ENCODE data around the gene PDE9A. TPM values are rescaled to one million over a fixed set of nuclear protein-coding genes. Genes with fewer than 3 reads are reported as not detected.
A peak's percentile ranks its signal among the peaks of the same experiment; 100 is the strongest.

PDE9A gene
- total and polyA plus RNA-seq, 4 donors, result 2.6 to 16.2 (median 7.8) TPM

DNA sequence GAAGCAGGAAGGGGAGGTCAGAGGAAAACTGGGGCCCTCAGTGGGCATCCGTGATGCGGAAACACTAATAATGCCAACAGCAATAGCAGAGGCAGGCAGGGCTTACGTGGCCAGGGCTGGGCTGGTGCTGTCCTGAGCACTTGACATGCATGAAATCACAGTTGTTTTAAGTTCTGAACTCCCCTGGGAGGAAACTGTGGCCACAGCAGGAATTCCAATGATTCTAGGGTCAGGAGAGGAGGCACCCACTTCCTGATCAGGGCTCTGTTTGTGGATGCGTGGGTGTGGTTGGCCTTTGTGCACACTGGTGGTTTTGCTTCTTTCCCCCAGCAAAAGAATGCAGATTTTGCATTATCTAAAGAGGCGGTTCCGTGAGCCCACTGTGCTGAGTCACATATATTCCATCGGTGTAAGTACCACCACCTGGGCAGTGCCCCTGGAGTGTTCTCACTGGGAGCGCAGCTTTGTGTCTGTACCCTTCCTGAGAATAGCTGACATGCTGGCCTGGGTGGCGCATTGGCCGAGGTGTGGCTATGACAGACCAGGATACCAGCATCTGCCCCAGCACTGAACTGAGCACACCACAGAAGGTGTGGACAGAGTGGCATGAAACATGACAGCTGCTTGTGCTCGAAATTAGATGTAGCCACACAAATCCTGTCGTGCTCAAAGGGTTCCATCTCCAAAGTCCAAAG lies 71.0 kb downstream of the PDE9A start:
- 61% methylated on average over 12 of the region's 12 CpGs for WGBS, 2 donors

DNA sequence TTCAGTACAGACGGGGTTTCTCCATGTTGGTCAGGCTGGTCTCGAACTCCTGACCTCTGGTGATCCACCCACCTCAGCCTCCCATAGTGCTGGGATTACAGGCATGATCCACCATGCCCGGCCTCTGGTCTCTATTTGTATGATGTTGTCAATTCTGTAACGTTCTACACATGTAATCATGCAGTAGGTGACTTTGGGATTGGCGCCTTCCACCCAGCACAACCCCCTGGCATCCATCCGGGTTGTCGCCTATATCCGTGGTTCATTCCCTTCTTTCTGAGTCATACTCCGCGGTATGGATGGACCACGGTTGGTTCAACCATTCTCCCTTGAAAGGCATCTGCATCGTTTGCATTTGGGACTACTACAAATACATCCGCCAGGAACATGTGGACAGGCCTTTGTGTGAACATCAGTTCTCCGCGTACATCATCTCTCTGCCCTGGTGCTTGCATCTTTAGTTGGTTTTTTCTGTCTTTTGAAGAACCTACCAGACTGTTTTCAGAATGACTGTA lies 72.1 kb downstream of the PDE9A start:
- Histone ChIP-seq H3K9me3 (ENCODE audit: control insufficient read depth, low read length) (no peaks in the 10 kb centered on the region), H3K27me3 (ENCODE audit: control insufficient read depth in 1 of 2, insufficient read depth in 2 of 2, low read length in 1 of 2) (no peaks in the 10 kb centered on the region), H3K27ac (ENCODE audit: low read depth in 1 of 2, low read length in 2 of 2) (no peak overlapping the region), H3K36me3 (ENCODE audit: control insufficient read depth in 1 of 2, insufficient read depth in 2 of 2, low read length in 1 of 2) (no peaks in the 10 kb centered on the region), H3K4me1 (ENCODE audit: control insufficient read depth in 1 of 2, insufficient read depth in 2 of 2, low read length in 2 of 2) (no peaks in the 10 kb centered on the region), H3K4me3 (ENCODE audit: low read length in 2 of 2) (no peak overlapping the region)
- DNase-seq (no peak), ATAC-seq (ENCODE audit: low FRiP score) (no peak)
- intact Hi-C loops (cut with DNase I), result no loop called here
- WGBS, 2 donors, result 95 to 97% methylated on average over 15 of the region's 15 CpGs

More for the DNA sequence above, 71.0 kb downstream of the PDE9A start:
- Histone ChIP-seq H3K9me3 (ENCODE audit: control insufficient read depth, low read length) (no peaks in the 10 kb centered on the region), H3K4me3 (ENCODE audit: low read length in 2 of 2) (no peak overlapping the region), H3K4me1 (ENCODE audit: control insufficient read depth in 1 of 2, insufficient read depth in 2 of 2, low read length in 2 of 2) (no peaks in the 10 kb centered on the region), H3K27ac (ENCODE audit: low read depth in 1 of 2, low read length in 2 of 2) (no peak overlapping the region), H3K36me3 (ENCODE audit: control insufficient read depth in 1 of 2, insufficient read depth in 2 of 2, low read length in 1 of 2) (no peaks in the 10 kb centered on the region), H3K27me3 (ENCODE audit: control insufficient read depth in 1 of 2, insufficient read depth in 2 of 2, low read length in 1 of 2) (no peaks in the 10 kb centered on the region)
- ATAC-seq (ENCODE audit: low FRiP score), result peak; percentile 53
- intact Hi-C loops (cut with DNase I), result no loop called here
- DNase-seq, result no peak

DNA sequence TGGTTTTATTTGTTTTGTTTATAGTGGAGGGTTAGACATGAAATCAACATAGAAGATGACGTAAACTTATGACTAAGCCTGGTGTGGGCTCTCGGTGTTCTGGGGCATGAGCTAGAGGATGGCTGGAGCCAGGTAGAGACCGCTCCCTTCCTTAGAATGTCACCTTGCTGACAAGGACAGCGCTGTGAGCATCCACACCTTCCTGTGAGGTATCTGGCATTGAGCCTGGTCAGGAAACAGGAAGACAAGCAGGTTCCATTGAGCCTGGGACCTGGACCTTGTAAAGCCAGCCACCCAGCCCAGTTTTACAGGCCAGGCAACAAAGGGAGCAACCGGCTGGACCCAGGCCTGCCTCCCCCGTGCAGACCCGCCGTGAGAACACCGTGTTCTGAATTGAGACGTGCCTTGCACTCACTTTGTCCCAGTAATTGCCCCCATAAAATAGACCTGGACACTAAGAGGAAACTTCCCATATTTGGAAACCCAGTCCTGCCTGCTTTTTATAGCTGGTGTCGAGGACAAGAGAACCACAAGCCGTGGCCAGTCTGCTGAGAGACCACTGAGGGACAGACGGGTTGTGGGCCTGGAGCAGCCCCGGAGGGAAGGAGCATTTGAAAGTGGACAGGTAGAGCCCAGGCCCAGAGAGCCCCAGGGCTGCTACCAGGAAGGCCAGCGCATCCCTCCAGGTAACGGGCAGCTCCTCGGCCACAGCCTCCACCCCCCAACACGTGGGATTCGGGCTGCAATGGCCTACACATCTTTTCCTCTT lies 78.0 kb downstream of the PDE9A start:
- no peaks in the 10 kb centered on the region for H3K36me3 ChIP-seq (ENCODE audit: control insufficient read depth in 1 of 2, insufficient read depth in 2 of 2, low read length in 1 of 2)
- H3K4me3 ChIP-seq (ENCODE audit: low read length in 2 of 2), result no peak overlapping the region
- no peak overlapping the region for H3K27ac ChIP-seq (ENCODE audit: low read depth in 1 of 2, low read length in 2 of 2)
- no peak for ATAC-seq (ENCODE audit: low FRiP score)
- 87 to 93% methylated on average over 19 of the region's 19 CpGs for WGBS, 2 donors
- no peak for DNase-seq
- H3K27me3 ChIP-seq (ENCODE audit: control insufficient read depth in 1 of 2, insufficient read depth in 2 of 2, low read length in 1 of 2), result no peaks in the 10 kb centered on the region
- intact Hi-C loops (cut with DNase I), result no loop called here
- H3K4me1 ChIP-seq (ENCODE audit: control insufficient read depth in 1 of 2, insufficient read depth in 2 of 2, low read length in 2 of 2), result no peaks in the 10 kb centered on the region
- no peaks in the 10 kb centered on the region for H3K9me3 ChIP-seq (ENCODE audit: control insufficient read depth, low read length)

DNA sequence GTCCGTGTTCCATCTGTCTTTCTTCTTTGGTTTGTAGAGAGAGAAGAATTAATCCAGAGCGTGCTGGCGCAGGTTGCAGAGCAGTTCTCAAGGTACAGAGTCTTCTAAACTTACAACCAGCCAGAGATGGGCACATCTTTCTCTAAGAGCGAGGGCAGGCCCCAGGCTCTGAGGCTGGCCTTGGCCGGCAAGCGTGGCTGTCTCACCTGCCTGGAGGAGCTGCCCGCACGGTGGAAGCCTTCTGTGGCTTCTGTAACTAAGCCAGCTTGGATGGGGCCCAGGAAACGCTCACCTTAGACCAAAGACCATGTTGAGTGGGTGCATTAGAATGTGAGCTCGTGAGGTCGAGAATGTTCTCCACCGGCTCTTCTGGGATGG lies 78.6 kb downstream of the PDE9A start:
- intact Hi-C loops (cut with DNase I), result no loop called here
- no peaks in the 10 kb centered on the region for H3K36me3 ChIP-seq (ENCODE audit: control insufficient read depth in 1 of 2, insufficient read depth in 2 of 2, low read length in 1 of 2)

DNA sequence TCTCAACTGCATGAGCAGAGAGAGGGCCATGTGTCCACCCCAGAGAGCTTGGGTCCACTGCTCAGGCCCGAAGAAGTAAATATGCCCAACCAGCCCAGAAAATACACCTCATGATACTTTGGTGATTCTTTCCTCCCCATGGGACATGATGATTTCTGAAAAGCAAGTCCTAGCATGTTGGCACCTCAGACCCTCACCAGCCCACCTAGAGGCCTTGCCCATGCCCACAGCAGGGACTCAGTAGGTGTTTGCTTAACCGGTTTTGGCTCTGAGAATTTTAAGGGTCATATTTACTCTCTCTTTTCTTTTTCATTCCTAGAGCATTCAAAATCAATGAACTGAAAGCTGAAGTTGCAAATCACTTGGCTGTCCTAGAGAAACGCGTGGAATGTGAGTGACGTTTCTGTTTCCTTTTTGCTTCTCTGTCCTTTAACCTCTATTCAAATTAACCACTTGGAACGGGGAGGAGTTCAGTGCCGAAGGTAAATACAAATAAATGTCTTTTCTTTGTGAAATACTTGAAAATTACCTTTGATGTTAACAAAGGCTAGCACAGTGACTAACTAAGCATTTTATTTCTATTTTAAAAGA lies 79.7 kb downstream of the PDE9A start:
- Histone ChIP-seq H3K4me1 (ENCODE audit: control insufficient read depth in 1 of 2, insufficient read depth in 2 of 2, low read length in 2 of 2) (no peaks in the 10 kb centered on the region), H3K4me3 (ENCODE audit: low read length in 2 of 2) (no peak overlapping the region), H3K36me3 (ENCODE audit: control insufficient read depth in 1 of 2, insufficient read depth in 2 of 2, low read length in 1 of 2) (no peaks in the 10 kb centered on the region), H3K9me3 (ENCODE audit: control insufficient read depth, low read length) (no peaks in the 10 kb centered on the region), H3K27ac (ENCODE audit: low read depth in 1 of 2, low read length in 2 of 2) (no peak overlapping the region), H3K27me3 (ENCODE audit: control insufficient read depth in 1 of 2, insufficient read depth in 2 of 2, low read length in 1 of 2) (no peaks in the 10 kb centered on the region)
- no peak for ATAC-seq (ENCODE audit: low FRiP score)
- intact Hi-C loops (cut with DNase I), result no loop called here
- DNase-seq, result no peak
- WGBS, 2 donors, result 65 to 68% methylated on average over 7 of the region's 7 CpGs

More for the DNA sequence above, 78.6 kb downstream of the PDE9A start:
- DNase-seq (no peak), ATAC-seq (ENCODE audit: low FRiP score) (no peak)
- Histone ChIP-seq H3K27me3 (ENCODE audit: control insufficient read depth in 1 of 2, insufficient read depth in 2 of 2, low read length in 1 of 2) (no peaks in the 10 kb centered on the region), H3K4me3 (ENCODE audit: low read length in 2 of 2) (no peak overlapping the region), H3K27ac (ENCODE audit: low read depth in 1 of 2, low read length in 2 of 2) (no peak overlapping the region), H3K9me3 (ENCODE audit: control insufficient read depth, low read length) (no peaks in the 10 kb centered on the region), H3K4me1 (ENCODE audit: control insufficient read depth in 1 of 2, insufficient read depth in 2 of 2, low read length in 2 of 2) (no peaks in the 10 kb centered on the region)
- WGBS, 2 donors, result 96 to 97% methylated on average over 12 of the region's 12 CpGs

DNA sequence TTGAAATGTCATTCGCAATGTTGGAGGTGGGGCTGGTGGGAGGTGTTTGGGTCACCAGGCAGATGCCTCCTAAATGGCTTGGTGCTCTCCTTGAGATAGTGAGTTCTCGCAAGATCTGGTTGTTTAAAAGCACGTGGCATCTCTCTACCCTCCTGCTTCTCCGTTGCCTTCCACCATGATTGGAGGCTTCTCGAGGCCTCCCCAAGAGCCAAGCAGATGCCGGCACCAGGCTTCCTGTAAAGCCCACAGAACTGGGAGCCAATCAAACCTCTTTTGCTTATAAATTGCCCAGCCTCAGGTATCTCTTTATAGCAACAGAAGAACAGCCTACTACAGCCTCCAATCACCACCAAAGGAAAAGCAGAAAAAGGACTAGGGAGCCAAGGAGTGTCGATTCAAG lies 80.5 kb downstream of the PDE9A start:
- H3K36me3 ChIP-seq (ENCODE audit: control insufficient read depth in 1 of 2, insufficient read depth in 2 of 2, low read length in 1 of 2), result no peaks in the 10 kb centered on the region
- no peaks in the 10 kb centered on the region for H3K27me3 ChIP-seq (ENCODE audit: control insufficient read depth in 1 of 2, insufficient read depth in 2 of 2, low read length in 1 of 2)
- WGBS, 2 donors, result 97 to 98% methylated on average over 7 of the region's 7 CpGs
- intact Hi-C loops (cut with DNase I), result no loop called here
- no peaks in the 10 kb centered on the region for H3K9me3 ChIP-seq (ENCODE audit: control insufficient read depth, low read length)
- ATAC-seq (ENCODE audit: low FRiP score) (no peak), DNase-seq (no peak)
- H3K27ac ChIP-seq (ENCODE audit: low read depth in 1 of 2, low read length in 2 of 2), result no peak overlapping the region
- H3K4me1 ChIP-seq (ENCODE audit: control insufficient read depth in 1 of 2, insufficient read depth in 2 of 2, low read length in 2 of 2), result no peaks in the 10 kb centered on the region
- H3K4me3 ChIP-seq (ENCODE audit: low read length in 2 of 2), result no peak overlapping the region

DNA sequence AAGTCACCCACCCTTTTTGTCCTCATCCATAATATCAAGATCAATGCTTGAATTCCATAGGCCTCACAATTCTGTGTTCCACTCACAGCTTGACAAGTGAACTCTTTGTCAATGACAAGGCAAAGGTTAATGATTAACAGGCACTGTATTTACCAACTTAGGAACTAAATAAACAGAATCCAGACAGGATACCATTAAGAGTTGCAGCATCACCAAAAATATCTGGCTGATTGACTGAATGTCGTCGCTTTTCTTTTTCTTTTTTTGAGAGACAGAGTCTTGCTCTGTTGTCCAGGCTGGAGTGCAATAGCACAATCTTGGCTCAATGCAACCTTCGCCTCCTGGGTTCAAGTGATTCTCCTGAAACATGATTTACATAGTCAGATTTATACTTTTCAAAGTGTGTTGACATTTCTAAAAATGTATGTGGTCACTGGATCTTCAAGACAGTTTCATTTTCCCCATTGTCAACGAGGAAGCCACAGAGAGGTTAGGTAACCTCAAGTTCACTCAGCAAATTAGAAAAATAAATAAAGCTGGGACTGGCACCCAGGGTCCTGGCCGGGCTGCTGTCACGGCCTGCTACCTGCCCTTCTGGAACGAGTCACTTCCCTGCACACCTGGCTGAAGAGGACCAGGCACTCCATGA lies 81.0 kb downstream of the PDE9A start:
- no peak for DNase-seq
- Histone ChIP-seq H3K27me3 (ENCODE audit: control insufficient read depth in 1 of 2, insufficient read depth in 2 of 2, low read length in 1 of 2) (no peaks in the 10 kb centered on the region), H3K4me1 (ENCODE audit: control insufficient read depth in 1 of 2, insufficient read depth in 2 of 2, low read length in 2 of 2) (no peaks in the 10 kb centered on the region), H3K4me3 (ENCODE audit: low read length in 2 of 2) (no peak overlapping the region), H3K27ac (ENCODE audit: low read depth in 1 of 2, low read length in 2 of 2) (no peak overlapping the region), H3K9me3 (ENCODE audit: control insufficient read depth, low read length) (no peaks in the 10 kb centered on the region), H3K36me3 (ENCODE audit: control insufficient read depth in 1 of 2, insufficient read depth in 2 of 2, low read length in 1 of 2) (no peaks in the 10 kb centered on the region)
- intact Hi-C loops (cut with DNase I), result no loop called here
- ATAC-seq (ENCODE audit: low FRiP score), result no peak
- WGBS, 2 donors, result 70 to 87% methylated on average over 7 of the region's 7 CpGs

DNA sequence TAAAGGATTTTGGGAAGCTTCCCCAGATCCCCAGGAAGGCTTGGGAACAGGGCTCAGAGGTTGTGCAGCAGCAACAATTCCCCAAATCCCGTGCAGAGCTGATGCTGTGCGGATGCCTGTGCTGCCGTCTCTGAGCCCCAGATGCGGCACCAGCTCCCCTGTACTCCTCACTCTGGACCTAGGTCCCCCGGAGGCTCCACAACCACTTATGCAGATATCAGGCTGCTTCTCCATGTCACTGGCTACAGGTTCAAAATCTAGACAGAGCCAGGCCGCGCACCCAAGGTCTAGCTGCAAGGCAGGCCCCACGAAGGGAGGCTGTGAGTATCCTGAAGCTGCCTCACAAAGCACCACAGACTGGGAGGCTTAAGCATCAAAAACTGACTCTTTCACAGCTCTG lies 81.6 kb downstream of the PDE9A start:
- ATAC-seq (ENCODE audit: low FRiP score) (no peak), DNase-seq (no peak)
- Histone ChIP-seq H3K9me3 (ENCODE audit: control insufficient read depth, low read length) (no peaks in the 10 kb centered on the region), H3K36me3 (ENCODE audit: control insufficient read depth in 1 of 2, insufficient read depth in 2 of 2, low read length in 1 of 2) (no peaks in the 10 kb centered on the region), H3K27ac (ENCODE audit: low read depth in 1 of 2, low read length in 2 of 2) (no peak overlapping the region), H3K27me3 (ENCODE audit: control insufficient read depth in 1 of 2, insufficient read depth in 2 of 2, low read length in 1 of 2) (no peaks in the 10 kb centered on the region), H3K4me3 (ENCODE audit: low read length in 2 of 2) (no peak overlapping the region), H3K4me1 (ENCODE audit: control insufficient read depth in 1 of 2, insufficient read depth in 2 of 2, low read length in 2 of 2) (no peaks in the 10 kb centered on the region)
- 85 to 96% methylated on average over 8 of the region's 8 CpGs for WGBS, 2 donors
- intact Hi-C loops (cut with DNase I), result no loop called here
